22Rv1 (cell line): ENCODE data around the gene CFAP119.

Experiments
- ZFX ChIP-seq: fragments of 450-650 bp; IDR thresholded peaks from 2 replicates; pipeline ENCODE4 v1.6.1; 2017; ENCODE audit warnings: antibody characterized with exemption, borderline replicate concordance
- TF ChIP-seq, protein P1 (sequence below): fragments of 450-650 bp; IDR thresholded peaks from 2 replicates; pipeline ENCODE4 v1.5.1; 2017; ENCODE audit warnings: mild to moderate bottlenecking

DNA sequence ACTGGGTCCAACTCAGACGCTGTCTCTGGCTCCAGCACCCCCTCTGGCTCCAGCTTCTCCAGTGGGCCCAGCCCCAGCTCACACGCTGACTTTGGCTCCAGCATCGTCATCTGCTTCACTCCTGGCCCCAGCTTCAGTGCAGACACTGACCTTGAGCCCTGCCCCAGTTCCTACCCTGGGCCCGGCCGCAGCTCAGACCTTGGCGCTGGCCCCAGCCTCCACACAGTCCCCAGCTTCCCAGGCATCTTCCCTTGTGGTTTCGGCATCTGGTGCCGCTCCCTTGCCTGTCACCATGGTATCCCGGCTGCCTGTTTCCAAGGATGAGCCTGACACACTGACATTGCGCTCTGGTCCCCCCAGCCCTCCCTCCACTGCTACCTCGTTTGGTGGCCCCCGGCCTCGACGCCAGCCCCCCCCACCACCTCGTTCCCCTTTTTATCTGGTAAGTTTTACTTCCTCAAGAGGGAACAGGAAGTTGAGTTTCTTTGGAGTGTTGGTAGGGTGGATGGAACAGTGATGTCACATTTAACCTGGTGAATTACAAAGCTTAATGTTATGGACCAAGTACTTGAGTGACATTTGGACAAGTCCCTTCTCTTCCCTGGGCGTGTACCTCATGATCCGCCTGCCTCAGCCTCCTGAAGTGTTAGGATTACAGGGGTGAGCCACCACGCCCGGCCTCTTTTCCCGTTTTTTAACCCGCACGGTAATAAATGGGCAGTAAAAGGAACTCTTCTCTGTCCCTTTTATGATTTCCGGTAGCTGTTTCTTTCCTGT, 37.0 kb downstream of the CFAP119 start:
- TF ChIP-seq, protein P1, sequence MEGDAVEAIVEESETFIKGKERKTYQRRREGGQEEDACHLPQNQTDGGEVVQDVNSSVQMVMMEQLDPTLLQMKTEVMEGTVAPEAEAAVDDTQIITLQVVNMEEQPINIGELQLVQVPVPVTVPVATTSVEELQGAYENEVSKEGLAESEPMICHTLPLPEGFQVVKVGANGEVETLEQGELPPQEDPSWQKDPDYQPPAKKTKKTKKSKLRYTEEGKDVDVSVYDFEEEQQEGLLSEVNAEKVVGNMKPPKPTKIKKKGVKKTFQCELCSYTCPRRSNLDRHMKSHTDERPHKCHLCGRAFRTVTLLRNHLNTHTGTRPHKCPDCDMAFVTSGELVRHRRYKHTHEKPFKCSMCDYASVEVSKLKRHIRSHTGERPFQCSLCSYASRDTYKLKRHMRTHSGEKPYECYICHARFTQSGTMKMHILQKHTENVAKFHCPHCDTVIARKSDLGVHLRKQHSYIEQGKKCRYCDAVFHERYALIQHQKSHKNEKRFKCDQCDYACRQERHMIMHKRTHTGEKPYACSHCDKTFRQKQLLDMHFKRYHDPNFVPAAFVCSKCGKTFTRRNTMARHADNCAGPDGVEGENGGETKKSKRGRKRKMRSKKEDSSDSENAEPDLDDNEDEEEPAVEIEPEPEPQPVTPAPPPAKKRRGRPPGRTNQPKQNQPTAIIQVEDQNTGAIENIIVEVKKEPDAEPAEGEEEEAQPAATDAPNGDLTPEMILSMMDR = no peak
- no peak for TF ChIP-seq ZFX
